HUDEP-2 (cell line): ENCODE data around the gene CES5A.
"Not testable (repeated sequence)": the region's sequence is repeated elsewhere in the genome, so short reads cannot be mapped to it uniquely, and the experiment has no call there.

ENCODE experiments used
- DNase-seq, 76 experiments: peaks; one replicate each; lab custom pipeline; 2025; ENCODE audit not compliant: unreplicated experiment in 76 of 76; lab: John Stamatoyannopoulos, UW

CES5A gene, protein sequence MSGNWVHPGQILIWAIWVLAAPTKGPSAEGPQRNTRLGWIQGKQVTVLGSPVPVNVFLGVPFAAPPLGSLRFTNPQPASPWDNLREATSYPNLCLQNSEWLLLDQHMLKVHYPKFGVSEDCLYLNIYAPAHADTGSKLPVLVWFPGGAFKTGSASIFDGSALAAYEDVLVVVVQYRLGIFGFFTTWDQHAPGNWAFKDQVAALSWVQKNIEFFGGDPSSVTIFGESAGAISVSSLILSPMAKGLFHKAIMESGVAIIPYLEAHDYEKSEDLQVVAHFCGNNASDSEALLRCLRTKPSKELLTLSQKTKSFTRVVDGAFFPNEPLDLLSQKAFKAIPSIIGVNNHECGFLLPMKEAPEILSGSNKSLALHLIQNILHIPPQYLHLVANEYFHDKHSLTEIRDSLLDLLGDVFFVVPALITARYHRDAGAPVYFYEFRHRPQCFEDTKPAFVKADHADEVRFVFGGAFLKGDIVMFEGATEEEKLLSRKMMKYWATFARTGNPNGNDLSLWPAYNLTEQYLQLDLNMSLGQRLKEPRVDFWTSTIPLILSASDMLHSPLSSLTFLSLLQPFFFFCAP

DNA sequence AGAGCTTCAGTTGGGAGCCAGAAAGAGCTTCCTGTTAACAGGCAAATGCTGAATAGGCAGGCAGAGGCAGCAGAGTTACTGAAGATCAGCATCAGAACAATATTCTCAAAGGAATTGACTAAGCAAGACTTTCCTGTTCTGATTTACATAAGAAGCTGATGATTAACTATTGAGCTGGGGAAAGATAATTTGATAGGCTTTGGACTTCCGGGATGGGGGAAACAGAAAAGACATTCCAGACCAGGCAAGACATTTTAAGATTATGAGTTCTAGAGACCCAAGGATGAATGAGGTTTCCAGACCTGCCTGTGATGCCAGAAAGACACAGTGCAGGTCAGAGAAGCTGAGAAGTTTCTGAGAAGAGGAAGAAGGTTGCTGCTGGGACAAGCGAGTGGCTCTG, at the start of gene CES5A:
CES5A (minus strand) TSS at position 101 of the 400 bp plus-strand sequence. CDS start 152 bp downstream, outside the sequence.
- DNase-seq, result no peak

DNA sequence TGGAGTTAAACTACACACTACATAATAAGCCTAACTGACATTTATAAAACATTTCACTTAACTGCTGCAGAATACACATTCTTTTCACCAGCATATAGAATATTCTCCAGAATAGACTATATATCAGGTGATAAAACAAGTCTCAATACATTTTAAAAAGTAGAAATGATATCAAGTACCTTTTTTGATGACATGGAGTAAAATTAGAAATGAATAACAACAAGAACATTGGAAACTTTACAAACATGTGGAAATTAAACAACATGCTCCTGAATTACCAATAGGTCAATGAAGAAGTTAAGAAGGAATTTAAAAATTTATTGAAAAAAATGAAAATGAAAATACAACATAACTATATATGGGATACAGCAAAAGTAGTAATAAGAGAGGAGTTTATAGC, 47.5 kb upstream of the CES5A start:
- DNase-seq, result no peak

DNA sequence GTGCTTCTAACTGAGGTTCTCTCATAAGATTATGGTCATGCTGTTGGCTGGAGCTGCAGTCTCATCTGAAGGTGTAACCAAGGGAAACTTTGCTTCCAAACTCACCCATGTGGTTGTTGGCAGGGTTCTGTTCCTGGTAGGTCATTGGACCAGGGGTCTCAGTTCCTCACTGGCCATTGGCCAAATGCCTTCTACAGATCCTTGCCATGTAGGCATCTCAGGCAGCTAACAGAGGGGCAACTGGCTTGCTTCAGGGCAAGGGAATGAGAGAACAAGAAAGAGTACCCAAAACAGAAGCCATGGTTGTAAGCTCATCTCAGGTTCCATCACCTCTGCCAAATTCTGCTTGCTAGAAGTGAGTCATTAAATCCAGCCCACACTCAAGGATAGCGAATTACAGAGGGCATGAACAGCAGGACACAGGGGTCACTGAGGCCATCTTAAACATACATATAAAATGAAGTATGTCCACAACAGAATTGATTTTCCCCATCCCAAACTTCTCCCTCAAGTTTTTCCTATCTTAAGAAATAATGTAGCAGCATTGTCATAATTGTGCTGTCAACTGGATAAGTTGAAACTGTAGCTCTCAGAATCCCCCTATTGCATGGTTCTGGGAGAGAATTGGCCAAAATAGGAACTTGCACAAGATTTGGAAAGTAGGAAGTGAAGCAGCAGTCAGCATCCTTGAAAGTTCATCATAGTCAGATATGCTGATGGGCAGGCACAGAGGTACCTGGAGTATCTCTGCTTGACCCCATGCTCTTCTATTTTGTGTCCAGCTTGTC, 42.4 kb upstream of the CES5A start:
- DNase-seq, result no peak

DNA sequence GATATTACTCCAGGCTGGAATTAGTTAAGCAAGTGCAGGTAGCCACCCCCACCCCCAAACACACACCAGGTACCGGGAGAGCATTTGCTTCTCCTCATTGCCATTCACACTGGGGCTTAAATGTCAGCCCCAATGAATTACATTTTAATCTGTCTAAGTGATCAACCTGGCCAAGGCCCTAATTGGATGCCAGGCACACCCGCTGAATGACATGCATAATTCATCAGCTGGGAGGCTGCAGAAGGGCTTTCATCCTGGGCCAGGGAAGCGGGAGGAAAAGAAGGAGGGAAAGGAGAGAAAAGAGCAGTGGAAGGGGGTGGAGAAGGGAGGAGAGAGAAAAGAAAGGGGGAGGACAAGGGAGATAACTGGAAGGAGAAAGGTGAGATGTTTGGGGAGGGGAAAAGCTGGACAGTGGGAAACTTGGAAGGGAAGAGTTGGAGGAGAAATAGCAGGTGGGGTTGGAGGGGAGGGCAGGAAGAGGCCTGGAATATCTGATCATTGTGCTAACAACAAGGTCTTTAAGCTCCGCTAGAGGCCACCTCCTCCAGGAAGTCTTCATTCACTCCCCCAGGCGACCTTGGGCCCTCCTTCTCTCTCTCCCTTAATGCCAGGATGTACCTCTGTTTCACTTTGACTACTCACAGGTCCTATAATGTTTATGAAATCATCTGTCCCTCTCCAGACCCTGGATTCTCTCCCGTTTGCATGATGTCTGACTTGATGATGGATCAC, 40.1 kb upstream of the CES5A start:
- DNase-seq, result no peak

DNA sequence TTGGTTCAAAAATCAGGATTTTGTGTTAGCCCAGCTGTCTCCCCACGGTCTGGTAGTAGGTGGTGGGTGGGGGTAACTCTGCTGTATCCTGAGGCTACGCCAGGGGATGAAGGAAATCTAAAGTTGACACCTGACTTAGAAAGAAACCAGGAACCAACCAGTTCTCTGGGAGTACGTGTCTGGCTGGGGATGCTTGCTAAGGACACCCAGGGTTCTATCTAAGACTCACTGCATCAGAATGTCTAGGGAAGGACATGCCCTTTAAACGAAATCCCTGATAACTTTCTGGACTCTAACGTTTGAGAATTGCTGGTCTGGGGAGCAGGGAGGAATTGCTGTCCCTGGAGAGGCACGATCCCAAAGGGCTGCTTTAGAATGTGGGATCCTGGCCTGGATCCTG, 39.2 kb upstream of the CES5A start:
- no peak for DNase-seq

DNA sequence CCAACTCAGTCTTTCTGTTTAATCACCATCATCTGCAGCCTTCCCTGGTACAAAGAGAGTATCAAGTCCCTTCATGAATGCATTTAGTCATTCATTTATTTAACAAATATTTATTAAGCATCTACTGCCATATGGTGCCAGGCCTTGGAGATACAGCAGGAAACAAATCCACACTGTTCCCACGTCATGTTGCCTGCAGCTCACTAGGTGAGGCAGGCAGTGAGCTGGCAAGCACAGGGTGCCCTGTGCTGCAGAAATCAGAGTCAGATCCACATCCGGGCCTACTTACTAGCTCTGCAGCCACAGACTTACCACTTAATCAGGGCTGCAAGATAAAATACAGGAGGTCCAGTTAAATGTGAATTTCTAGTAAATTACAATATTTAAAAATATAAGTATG, 38.5 kb upstream of the CES5A start:
- DNase-seq, result no peak

DNA sequence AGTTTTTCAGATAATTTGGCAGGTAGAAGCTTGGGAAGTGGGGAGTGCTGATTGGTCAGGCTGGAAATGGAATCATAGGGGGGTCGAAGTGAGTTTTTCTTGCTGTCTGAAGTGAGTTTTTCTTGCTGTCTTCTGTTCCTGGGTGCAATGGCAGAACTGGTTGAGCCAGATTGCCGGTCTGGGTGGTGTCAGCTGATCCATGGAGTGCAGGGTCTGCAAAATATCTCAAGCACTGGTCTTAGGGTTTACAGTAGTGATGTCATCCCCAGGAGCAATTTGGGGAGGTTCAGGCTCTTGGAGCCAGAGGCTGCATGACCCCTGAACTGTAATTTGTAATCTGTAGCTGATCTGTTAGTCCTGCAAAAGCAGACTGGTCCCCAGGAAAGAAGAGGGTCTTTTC, 37.9 kb upstream of the CES5A start:
- DNase-seq, result not testable (repeated sequence)

DNA sequence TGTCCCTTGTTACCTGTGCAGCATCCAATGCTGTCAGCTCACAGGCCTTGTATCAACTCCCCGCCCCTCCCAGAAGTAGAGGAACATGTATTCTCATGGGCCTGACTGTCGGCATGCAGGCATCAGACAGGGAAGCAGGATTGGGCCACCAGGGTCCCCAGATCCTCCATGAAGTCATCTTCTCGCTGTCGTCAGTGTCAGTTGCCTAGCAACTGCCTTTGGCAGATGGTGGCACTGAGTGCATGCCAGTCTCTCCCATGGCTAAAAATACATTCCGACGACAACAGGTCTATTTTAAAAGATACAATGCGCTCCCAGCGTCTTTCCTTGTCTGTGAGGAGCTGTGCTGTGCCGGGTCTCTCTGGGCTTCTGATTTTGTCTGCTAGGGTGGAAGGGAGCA, 36.8 kb upstream of the CES5A start:
- no peak for DNase-seq

DNA sequence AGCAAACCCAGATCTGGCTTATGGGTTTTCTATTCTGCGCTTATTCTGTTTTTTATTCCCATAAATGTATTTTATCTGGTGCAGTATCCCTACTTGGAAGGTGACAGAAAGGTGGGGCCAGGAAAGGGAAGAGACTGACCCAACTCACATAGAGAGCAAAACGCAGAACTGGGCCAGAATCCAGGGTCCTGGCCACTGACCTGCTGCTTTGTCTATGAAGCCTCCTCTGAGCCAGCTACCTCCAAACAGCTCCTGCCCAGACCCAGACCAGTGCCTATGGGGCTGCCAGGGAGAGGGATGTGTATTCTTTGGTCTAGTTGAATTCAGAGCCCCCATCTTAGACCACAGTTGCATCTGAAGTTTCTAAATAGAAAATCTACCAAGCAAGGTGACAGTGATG, 36.4 kb upstream of the CES5A start:
- DNase-seq, result no peak

DNA sequence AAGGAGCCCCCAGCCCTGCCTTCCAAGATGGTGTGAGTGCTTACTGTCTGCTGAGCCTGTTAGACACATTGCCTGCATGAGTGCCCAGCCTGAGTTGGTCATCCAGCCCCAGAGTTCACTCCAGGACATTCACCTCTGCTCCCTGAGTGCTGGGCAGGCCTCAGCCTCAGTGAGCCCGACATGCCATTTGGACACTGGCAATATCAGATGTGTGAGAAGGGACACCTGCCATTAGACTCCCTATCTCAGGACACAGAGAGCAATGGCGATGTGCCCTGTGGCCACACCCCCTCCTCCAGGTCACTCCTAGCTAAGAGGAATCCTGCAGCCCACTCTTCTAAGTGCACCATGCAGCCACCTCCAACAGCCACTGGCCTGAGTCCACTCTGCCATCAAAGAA, 34.7 kb upstream of the CES5A start:
- no peak for DNase-seq

DNA sequence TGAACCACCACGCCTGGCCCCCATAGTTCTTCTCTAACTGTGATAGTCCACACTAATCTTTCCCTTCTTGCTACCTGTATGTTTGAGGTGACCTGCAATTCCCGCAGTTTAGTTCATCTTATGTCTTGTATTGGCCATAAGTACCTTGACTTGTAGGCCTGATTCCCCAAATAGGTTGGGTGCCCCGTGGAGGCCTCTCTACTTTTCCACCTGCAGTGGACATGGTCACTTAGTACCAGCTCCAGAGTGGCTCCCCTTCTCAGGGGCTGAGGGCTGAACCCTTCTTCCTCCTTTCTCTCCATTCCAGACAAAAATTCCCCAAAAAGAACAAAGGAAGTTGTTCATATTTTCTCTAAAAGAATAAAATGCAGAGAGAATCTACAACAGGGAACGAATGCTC, 33.5 kb upstream of the CES5A start:
- DNase-seq, result no peak

DNA sequence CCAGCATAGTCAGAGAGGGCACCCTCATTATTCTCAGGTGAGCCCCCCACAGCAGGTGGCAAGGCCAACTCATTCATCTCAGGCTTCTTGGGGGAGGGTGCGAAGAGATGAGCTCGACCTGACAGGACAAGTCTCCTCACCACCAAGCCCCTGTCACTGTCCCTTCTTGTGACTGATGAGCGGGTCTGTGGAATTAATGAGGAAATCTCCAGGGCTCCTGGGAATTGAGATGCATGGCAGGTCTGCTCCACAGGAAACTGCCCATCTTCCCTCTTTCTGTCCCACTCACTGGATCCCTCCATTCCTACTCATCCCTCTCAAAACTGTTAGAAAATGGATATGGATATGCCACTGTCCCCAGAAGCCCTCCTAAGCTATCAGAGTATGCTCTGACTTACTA, 32.5 kb upstream of the CES5A start:
- no peak for DNase-seq

DNA sequence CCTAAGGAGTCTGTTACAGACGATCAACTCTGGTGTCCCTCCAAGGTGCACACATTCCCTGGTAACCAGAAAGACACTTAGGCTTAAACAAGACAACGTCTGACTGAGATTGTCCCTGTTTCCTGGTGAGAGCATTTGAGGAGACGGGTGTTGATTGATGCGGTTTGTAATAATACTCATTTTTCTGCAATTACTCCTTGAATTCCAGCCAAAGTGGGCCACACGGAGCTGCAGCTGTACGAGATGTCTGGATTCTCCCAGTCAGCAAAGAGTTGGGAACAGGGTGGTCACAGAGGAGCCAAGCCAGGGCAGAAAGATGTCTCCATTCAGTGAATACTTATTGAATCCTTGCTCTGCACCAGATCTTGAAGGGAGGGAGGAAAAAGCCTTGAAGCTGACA, 30.9 kb upstream of the CES5A start:
- no peak for DNase-seq

DNA sequence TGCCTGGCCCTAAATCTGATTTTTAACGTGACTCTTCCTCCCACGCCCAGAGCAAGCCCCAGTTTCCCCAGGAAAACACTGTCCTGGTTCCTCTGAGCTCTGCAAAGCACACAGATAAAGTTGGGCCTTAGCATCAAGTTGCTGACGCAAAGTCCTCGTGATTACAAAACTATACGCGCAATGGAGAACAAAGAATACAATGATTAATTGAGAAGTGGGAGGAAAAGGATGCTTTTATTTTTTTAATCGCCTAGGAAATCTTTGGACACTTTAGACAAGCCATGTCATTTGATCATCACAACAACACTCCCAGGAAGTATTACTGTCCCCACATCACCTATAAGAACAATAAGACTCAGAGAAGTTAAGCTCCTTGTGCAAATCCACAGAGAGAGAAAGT, 30.5 kb upstream of the CES5A start:
- no peak for DNase-seq

DNA sequence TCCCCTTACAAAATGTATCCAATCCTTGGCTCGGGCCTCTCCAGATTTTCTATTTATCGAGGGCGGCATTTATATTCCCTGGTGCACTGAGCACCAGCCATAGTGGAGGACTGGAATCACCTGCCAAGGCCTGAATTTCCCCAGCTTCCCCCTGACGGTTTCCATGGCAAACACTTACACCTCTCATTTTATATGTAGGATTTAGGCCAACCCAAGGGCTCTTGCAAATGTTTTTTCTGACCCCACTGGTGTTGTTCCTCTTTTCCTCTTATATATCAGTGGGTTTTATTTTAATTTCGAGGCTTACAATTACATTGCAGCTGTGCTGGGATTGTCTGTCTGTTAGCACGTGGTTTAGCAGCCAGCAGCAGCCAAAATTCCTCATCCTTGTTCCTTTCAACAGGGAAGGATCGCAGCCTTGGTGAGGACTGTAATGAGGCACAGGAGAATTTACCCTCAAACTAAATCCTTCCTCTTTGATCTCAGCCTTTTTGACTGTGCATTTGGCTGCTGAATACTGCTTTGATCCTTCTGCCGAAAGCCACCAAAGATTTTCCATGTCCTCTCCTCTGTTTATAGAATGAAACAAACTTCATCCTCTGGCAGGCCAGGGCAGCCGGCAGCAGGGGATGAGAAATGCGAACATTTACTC, 26.5 kb upstream of the CES5A start:
- DNase-seq, result no peak

DNA sequence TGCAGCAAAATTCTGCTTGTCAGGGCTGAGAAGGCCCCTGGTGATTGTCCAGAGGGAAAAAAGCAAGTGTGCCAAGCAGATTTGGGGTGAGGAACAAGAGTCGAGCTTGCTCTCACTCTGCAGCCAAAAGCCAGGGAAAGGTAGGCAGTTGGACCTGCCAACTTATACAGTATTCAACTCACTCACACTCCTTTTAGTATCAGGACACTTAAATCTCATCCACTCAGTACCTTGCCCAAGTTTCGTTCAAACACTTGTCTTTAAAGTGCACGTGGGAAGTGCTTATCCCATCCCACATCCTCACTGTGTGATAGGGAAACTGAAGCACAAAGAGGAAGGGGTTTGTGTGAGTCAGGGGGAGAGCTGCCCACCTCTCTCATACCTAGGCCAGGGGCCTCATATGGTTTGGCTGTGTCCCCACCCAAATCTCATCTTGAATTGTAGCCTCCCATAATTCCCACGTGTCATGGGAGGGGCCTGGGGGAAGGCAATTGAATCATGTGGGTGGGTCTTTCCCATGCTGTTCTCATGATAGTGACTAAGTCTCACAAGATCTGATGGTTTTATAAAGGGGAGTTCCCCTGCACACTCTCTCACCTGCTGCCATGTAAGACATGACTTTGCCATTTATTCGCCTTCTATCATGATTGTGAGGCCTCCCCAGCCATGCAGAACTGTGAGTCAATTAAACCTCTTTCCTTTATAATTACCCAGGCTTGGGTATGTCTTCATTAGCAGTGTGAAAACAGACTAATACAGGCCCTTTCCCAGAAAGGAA, 25.6 kb upstream of the CES5A start:
- DNase-seq, result no peak

DNA sequence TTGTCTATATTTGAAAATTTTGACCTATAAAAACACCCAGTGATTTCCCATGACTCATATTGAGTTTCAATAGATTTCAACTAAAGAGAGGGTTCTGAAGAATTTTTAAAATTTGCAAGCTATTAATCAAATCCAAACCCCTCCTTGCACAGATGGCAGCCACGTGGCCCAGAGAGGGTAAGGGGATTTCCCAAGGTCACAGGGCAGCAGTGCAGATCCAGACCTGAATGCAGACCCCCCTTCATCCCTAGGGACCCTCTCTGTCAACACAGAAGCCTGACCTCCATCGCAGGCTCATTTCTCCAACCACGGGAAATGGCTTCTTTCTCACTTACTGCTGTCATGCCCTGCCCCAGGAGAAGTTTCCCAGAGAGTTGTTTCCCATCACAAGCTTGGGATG, 24.7 kb upstream of the CES5A start:
- DNase-seq, result no peak

DNA sequence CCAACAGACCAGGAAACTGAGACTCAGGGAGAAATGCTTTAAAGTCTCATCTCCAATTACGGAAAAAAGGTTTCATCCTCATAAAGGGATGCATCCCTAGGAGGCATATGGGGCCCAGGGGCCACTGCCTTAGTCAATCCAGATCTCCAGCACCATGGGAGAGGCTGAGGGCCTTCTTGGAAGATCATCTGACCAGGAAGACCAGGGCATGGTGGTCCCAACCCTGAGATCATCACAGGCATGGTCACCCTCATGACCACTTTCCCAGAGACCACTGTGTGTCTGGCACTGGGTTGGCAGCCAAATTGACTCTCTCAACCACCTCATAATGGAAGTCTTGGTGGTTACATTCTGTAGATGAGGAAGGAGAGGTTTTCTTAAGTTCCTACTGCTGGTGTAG, 23.4 kb upstream of the CES5A start:
- DNase-seq, result no peak

DNA sequence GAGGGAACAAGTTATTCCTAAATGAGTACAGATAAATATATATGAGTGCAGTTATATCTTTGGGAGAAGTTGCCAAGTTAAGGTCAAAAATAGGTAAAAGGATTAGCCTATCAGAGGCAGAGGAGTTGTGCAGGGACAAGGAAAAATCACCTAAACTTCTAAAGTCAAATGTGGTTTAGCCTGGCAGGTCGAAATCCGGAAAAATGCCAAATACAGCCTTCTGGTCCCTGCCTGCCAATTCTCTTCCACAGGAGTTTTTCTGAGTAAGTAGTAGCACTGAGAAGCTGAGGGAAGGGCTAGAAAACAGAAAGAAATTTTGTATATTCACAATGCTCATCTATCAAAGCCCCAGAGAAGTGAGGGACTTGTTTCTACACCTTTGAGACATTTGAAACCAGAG, 17.6 kb upstream of the CES5A start:
- no peak for DNase-seq

DNA sequence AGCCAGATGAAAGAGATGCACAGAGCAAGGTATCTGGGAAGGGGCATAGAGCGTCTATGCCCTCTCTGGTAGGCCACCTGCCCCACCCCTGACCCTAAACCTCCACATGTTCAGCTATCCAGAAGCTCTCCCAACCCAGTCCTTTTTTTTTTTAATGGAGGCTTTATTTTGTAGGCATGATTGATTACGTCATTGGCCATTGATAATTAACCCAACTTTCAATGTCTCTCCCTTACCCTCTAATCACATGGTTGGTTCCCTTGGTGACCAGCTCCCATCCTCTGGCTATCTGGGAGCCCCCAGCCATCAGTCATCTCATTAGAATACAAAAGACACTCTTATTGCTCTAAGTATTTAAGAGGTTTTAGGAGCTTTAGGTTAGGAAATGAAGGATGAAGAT, 14.3 kb upstream of the CES5A start:
- DNase-seq, result no peak
